ENCODE data around the gene GINS2.

Gene GINS2

GRCh38 chr16:85665929-85666328, 22.8 kb downstream of the GINS2 start:
- DNase-seq = no peak

- DNase-seq = no peak
Measured at GRCh38 chr16:85665373-85665740, 23.4 kb downstream of the GINS2 start.

DNA sequence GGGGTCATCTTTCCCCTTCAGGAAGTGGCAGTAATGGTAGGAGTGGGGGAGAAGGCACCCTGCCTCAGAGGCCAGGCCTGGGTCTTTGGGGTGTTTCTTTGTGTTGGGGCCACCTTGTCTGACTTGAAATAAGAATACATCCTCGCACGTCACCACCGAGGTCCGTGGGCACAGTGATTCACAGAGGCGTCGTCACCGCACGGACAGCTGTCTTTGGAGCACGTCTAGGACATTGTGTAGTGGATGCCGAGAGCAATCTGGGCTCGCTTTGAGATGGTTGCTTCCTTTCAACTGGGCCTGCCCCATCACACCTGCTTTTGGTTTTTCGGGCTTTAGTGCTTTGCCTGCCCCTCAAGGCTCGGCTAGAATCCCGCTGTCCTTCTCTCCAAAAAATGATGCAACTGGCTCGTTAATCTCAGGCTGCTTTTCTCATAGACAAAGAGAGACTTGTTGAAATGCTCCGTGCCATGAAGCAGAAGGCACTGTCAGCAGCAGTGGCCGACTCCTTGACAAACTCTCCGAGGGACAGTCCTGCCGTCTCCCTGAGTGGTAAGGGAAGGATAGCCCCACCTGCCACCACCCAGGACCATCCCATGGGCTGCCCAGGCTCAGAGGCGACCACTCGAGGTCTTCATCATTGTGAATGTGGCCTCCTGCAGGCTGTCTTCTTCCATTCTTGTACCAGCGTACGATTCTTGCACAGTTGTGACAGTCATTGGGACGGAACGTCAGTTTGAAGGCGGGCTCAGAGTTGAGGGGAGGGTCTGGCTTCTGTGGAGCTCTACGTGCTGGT, 24.0 kb downstream of the GINS2 start:
- DNase-seq = no peak

GRCh38 chr16:85663891-85664321, 24.8 kb downstream of the GINS2 start:
- no peak for DNase-seq

DNA sequence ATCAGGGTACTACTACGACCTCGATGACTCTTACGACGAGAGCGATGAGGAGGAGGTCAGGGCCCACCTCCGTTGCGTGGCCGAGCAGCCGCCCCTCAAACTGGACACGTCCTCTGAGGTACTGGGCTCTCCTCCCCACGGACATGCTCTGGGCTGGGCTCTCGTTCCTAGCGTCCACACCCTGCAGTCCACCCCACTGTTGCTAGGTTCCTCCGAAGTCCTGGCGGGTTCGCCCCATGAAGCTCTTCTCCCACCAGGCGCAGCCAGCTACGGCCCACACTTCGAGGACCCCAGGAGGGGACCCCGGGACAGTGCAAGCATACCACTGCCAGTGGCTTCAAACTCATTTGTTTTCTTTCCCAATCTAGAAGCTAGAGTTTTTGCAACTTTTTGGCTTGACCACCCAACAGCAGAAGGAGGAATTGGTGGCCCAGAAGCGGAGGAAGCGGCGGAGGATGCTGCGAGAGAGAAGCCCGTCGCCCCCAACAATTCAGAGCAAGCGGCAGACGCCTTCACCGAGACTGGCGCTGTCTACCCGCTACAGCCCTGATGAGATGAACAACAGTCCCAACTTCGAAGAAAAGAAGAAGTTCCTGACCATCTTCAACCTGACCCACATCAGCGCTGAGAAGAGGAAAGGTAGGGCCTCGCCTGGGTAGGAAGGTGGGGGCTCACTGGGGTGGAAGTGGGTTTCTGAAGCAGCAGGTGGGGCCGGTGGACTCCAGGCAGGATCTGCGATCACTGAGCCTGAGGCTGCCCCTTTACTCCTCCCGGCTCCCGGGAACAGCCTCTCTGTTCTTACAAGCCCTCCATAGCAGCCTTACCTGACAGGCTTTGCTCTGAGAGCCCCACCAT, 25.6 kb downstream of the GINS2 start:
- DNase-seq = no peak

DNA sequence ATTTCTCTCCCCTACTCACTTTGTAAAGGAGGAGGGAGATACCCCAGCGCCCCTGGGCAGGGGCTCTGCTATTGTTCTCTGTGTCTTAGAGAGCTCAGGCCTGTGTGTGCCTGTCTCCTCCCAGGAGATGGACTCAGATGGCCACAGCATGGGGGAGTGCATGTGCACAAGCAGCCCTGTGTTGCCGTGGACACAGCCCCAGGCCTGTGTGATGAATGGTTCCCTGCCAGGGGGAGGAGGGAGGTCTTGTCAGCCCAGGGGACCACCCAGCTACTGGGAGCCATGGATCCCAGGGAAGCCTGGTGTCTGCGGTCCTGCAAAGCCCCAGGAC, 26.3 kb downstream of the GINS2 start:
- no peak for DNase-seq

DNA sequence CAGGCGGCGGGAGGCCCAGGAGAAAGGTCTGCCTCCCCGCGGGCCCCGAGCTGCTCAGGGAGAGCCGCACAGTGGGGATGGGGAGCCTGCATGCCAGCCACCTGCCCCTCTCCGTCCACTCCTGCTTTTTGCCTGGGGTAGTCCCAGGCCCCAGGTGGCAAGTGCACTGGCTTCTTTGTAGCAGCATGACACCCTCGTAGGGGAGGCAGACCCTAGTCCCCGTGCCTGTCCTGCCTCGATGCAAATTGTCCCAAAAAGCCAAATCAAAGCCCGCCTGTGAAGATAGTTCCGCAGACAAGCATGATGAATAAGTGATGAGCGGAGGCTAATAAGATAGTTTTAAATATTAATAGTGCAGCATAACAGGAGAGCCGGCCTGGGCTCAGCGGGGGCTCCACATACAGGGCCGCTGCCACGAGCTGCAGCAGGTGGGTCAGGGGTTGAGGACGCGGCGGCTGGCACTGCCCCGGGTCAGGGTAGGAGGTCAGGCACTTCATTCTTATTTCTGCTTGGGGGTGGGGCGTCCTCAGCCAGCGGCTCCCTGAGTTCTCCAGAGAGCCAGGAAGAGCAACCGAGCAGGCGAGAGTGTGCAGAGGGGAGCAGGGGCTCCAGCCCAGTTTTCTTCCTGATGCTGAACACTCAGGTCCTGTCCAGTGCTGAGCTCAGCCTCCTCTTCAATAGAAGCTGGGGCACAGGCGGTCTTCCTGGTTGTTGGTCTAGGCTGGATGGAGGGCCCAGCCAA, 26.8 kb downstream of the GINS2 start:
- no peak for DNase-seq

GRCh38 chr16:85660843-85661739, 27.7 kb downstream of the GINS2 start:
- DNase-seq = no peak

- DNase-seq = no peak
Measured at GRCh38 chr16:85659805-85660511, 28.8 kb downstream of the GINS2 start.

DNA sequence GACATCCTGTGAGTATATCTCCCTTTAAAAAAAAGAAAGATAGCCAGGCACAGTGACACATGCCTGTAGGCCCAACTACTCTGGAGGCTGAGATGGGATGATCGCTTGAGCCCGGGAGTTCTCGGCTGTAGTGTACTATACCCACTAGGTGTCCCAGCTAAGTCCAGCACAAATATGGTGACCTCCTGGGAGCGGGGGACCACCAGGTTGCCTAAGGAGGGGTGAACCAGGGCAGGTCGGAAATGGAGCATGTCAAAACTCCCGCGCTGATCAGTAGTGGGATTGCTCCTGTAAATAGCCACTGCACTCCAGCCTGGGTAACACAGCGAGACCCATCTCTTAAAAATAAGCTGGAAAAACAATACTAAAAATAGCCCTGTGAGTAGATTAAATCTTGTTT, 29.4 kb downstream of the GINS2 start:
- DNase-seq = no peak

DNA sequence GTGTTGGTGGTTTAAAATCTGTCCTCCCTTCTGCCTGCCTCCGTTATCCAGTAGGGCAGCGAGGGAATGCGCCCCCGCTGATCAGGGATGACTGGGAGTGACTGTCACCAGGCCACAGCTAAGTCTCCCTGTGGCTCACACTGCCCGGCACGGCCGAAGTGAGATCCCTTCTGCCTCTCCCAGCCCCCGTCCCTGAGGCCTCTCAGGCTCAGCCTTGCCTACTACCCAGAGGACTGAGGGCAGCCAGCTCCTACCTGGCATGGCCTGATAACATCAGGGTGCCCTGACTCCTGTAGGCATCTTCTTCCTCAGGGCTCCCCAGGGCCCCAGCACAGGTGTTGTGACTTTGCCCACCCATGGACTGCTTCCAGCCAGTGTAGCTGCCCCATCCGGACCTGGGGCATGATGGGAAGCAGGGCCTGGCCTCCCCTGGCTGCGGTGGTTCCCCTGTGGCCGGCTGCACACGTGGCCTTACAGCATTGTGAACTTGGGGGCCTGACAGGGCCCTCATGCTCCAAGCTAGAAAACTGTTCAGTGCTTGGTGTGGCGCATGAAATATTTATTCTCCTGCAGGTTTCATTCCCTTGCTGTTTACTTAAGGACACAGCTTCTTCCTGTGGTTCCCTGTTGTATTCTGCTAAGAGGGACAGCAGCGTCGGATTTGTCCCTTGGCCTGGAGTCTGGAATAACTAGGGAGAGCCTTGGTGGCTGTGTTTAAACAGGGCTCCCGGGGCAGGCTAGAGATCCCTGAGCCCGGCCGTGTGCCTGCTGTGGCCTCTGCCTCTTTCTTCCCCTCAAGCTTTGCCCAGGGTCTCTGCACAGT, 30.0 kb downstream of the GINS2 start:
- no peak for DNase-seq

DNA sequence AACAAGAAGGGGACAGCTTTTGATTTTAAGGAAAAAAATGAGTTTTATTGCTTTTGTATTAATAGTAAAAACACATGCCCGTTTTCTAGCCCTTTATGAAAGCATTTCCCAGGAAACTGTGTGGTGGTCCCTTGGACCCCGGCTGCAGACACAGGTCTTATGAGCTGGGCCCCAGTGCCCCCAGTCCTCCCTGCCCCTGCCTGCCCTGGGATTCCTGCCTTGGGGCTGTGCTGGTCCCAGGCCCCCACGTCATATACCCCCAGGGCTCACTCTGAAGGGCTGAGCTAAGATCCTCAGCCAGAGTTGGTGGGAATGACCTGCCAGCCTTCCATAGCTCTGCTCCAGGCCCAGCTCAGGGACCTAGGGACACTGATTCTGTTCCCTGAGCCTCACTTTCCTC, 30.8 kb downstream of the GINS2 start:
- DNase-seq = no peak

GRCh38 chr16:85657267-85657650, 31.5 kb downstream of the GINS2 start:
- no peak for DNase-seq

DNA sequence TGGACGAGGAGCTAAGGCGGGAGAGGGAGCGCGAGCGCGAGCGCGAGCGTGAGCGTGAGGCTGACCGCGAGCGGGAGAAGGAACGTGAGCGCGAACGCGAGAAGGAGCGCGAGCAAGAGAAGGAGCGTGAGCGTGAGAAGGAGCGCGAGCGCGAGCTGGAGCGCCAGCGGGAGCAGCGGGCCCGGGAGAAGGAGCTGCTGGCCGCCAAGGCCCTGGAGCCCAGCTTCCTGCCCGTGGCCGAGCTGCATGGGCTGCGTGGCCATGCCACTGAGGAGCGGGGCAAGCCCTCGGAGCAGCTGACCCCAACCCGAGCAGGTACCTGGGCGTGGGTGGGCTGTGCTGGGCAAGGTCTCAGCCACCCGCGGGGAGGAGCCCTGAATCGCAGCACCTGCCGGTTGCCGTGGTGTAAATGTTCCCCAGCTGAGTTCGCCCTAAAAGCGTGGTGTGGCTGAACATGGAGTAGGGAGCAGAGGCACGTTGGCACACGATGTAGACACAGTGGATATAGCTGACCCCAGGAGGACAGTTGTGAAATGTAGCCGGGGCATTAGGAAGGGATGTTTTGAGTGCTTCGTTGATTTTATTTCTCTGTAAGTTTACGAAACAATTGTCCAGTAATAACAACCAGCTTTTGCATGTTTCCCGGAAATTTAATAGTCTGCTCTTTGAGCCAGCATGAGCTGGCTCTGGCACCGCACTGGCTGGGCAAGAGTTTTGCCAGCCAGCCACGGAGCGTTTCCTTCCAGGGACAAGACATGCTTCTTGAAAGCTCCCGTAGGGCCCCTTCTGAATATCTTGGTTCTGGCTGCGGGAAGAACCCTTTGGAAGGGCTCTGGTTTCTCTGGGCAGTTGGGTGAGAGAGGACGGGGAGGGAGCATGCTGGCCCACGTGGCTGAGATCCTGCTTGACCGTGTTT, 32.1 kb downstream of the GINS2 start:
- DNase-seq = no peak

GRCh38 chr16:85655216-85656129, 33.3 kb downstream of the GINS2 start:
- DNase-seq = no peak

DNA sequence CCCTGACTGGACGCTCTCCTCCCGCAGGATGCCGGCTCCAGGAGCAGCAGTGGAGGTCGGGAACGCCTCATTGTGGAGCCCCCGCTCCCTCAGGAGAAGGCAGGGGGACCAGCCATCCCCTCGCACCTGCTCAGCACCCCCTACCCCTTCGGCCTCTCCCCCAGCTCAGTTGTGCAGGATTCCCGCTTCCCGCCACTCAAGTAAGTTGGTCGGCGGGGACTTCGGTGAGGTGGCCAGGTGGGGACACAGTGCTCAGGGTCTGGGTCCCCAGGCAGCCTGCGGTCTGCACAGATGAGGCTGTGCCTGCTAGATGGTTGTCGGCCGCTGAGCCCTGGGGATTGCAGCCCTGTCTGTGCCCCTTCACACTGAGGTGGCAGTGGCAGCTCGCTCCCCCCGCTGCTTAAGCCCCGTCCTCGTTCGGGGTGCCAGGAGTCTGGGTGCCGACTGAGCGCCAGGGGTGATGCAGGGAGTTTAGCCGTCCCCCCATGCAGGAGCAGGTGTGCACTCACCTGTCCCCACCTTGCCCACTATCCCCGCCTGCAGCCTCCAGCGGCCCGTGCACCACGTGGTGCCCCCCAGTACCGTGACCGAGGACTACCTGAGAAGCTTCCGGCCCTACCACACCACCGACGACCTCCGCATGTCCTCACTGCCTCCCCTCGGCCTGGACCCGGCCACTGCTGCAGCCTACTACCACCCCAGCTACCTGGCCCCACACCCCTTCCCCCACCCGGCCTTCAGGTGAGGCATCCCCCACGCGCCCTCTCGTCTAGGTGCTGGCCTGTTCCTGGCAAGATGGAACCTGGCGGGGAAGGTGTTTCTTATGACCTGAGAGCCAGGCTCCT, 34.3 kb downstream of the GINS2 start:
- DNase-seq = no peak

GRCh38 chr16:85653290-85653891, 35.4 kb downstream of the GINS2 start:
- no peak for DNase-seq
